Activated CD8-positive, alpha-beta memory T cell treated with anti-CD3 and anti-CD28 coated beads, Interleukin-2, amount 50 U/mL, for 48 hours (primary cell): ENCODE measurements around the gene OMG.

ENCODE experiments used
- DNase-seq: peaks from one replicate; pipeline ENCODE4 v3.0.0-alpha.2; 2020

OMG gene

GRCh38 chr17:31254654-31255053, 42.4 kb downstream of the OMG start:
- DNase-seq, result no peak

GRCh38 chr17:31252741-31253140, 44.3 kb downstream of the OMG start:
- DNase-seq, result no peak

- no peak for DNase-seq
Measured at GRCh38 chr17:31251970-31252328, 45.1 kb downstream of the OMG start.

- no peak for DNase-seq
Measured at GRCh38 chr17:31251105-31251969, 45.7 kb downstream of the OMG start.

GRCh38 chr17:31250229-31250628, 46.8 kb downstream of the OMG start:
- no peak for DNase-seq

GRCh38 chr17:31249835-31250141, 47.3 kb downstream of the OMG start:
- DNase-seq, result no peak

- DNase-seq, result no peak
Measured at GRCh38 chr17:31248986-31249834, 47.8 kb downstream of the OMG start.
